Stimulated activated CD4-positive, alpha-beta T cell treated with anti-CD3 and anti-CD28 coated beads, Interleukin-2, amount 100 ng/mL, for 4 hours (primary cell): ENCODE data around the gene ZNF507.
"Not testable (repeated sequence)": the region's sequence is repeated elsewhere in the genome, so short reads cannot be mapped to it uniquely, and the experiment has no call there.

ENCODE experiments used
- DNase-seq: peaks from one replicate; pipeline ENCODE4 v3.0.0-alpha.2; 2020; ENCODE audit warnings: low read depth

The ZNF507 gene

DNA sequence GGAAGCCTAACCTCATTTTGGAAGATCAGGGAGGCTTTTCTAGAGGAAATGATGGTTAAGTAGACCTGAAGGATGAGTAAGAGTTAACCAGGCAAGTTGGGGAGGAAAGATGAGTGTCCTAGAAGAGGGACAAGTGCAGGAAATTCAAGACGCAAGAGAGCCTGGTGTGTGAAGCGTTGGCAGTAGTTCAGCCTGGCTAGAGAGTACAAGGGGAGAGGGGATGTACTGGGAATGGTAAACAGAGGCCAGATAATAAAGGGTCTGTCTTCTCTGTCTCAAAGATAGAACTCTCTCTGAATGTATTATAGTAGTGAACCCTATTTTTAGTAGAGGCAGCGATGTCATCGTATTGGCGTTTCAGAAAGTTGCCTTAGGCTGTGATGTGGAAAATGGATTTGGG, 69.8 kb downstream of the ZNF507 start:
- DNase-seq, result no peak

- DNase-seq, result no peak
These were observed 70.3 kb downstream of the ZNF507 start for GRCh38 chr19:32415669-32416068.

- DNase-seq, result no peak
These were observed 71.5 kb downstream of the ZNF507 start for GRCh38 chr19:32416749-32417456.

- no peak for DNase-seq
These were observed 72.7 kb downstream of the ZNF507 start for GRCh38 chr19:32418155-32418554.

DNA sequence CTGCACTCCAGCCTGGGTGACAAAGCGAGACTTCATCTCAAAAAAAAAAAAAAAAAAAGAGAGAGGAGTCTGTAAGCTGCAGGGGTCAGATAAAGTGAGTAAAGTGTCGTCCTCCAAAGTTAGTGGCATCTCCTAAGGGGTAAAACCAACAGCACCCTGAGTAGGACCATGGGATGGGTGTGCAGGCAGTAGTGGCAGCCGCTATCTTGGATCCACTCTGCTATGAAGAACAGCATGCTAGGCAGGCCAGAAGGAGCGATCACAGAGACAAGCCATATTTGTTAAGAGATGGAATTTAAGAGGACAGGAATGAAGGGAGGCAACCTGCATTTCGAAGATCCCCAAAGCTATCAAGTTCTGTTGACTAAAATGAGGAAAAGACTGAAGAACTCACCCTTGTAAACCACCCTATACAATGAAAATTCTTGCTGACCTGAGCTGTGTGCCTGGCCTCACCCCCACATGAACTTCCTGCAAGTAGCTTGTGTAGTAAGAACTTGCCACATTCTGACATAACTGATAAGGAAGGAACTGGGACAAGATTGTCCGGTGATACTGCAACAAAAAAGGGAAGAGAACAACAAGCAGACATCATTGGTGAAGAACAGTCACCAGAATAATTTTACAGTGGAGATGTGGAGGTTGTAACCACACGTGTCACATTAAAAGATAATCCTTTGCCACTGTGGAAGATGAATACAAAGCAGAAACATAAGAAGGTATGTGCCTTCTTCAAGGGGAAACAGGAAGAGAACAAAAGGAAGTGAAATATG, 76.4 kb downstream of the ZNF507 start:
- no peak for DNase-seq

DNA sequence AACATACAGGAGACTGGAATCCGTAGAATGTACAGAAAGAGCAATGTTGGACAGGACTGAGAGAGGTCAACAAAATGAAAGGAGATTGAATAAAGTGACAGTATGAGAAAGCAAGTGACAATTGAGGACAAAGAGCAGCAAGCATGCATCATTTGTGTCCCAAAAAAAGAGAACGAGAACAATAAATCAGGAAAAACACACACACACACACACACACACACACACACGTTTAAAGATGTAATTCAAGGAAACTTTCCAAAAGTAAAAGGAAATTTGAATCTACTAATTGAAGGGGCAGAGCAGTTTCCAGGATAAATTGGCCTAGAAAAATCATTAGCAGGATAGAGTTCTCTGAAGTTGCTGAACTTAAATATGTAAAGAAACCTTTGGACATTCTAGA, 77.0 kb downstream of the ZNF507 start:
- DNase-seq, result no peak

- not testable (repeated sequence) for DNase-seq
These were observed 78.5 kb downstream of the ZNF507 start for GRCh38 chr19:32423944-32424343.

GRCh38 chr19:32427536-32427935, 82.1 kb downstream of the ZNF507 start:
- DNase-seq, result no peak

DNA sequence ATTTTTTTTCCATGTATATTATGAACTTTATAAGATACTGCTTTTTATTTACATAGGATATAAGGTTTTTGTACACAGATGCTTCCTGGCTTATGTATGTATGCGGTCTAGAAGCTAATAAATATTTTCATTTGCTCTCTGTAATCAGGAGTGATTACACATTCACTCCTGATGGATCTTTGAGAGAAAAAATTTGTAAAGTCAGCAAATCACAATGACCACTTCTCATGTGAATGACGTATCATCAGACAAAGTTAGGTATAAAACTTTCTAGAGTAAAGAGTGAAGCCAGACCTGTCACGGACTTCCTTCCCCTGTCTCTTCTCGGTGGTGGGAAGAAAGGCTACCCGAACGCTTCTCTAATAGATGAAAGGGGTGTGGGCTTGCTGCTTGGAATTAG, 91.3 kb downstream of the ZNF507 start:
- no peak for DNase-seq

DNA sequence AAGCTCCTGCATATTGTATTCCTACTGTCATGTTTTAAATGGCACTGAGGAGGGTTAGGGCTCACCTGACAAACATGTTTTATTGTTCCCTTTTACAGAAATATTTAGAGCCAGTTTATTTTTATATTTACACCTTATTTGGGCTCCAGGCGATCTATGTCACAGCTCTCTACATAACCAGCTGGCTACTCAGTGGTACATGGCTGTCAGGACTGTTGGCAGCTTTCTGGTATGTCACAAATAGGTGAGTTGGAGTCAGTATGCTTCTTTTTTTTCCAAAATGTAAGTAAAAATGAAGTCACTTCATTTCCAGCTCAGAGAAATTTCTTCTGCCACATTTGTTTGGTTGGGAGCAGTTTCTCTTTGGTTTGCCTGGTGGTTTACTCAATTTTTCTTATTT, 91.7 kb downstream of the ZNF507 start:
- no peak for DNase-seq
